ENCODE measurements around the gene SEMA6C. TPM values are rescaled to one million over a fixed set of nuclear protein-coding genes. Genes with fewer than 3 reads are reported as not detected.

SEMA6C gene
- total and polyA plus RNA-seq, 7 experiments from 2014 or later: 0.56 to 12.4 (median 3.6) TPM

- ATAC-seq (no peak), DNase-seq (no peak)
- intact Hi-C loops (cut with micrococcal nuclease): no loop called here
- Histone ChIP-seq H3K36me3 (ENCODE audit: control insufficient read depth in 2 of 3, insufficient read depth in 3 of 3, low read length in 3 of 3) (peaks cover 0 to 9% (median 0%) of the 10 kb centered on the region in 3 experiments), H3K4me3 (ENCODE audit: low read length) (no peak overlapping the region), H3K27ac (ENCODE audit: low read depth, low read length) (no peak overlapping the region), H3K4me1 (ENCODE audit: control insufficient read depth in 2 of 2, insufficient read depth in 2 of 2, low read length in 2 of 2) (no peaks in the 10 kb centered on the region), H3K27me3 (ENCODE audit: control insufficient read depth in 2 of 2, insufficient read depth in 2 of 2, low read length in 2 of 2) (no peaks in the 10 kb centered on the region), H3K9me3 (ENCODE audit: control insufficient read depth in 2 of 3, low read length in 3 of 3) (no peaks in the 10 kb centered on the region)
- Mint-ChIP-seq H3K4me3 (no peak overlapping the region), H3K4me1 (peaks cover 0 to 2% (median 0%) of the 10 kb centered on the region in 7 donors), H3K27me3 (no peaks in the 10 kb centered on the region), H3K9me3 (no peaks in the 10 kb centered on the region), H3K27ac (no peak overlapping the region), H3K36me3 (peaks cover 0 to 12% (median 3%) of the 10 kb centered on the region in 5 donors)
- ChIA-PET POLR2A (interaction anchor here (0.7 to 1.4 kb wide), 3 partner anchors 10 to 73 kb away, joined by 3 to 11 read pairs (median 5); partner anchors contain the start of gene GABPB2), CTCF (interaction anchor here (0.6 kb wide), 2 partner anchors 9 to 42 kb away, joined by 3 read pairs; no protein-coding TSS in a partner anchor)
These were observed 60.4 kb downstream of the SEMA6C start for GRCh38 chr1:151085953-151086559.

Other genes with a start within 250 kb of the SEMA6C start
- 10 to 100 TPM; 57.3 to 94.9 (median 61.7) TPM for gene SETDB1, start 220.3 kb downstream of the SEMA6C start, total RNA-seq
- gene SETDB1, start 220.3 kb downstream of the SEMA6C start, polyA plus RNA-seq: 10 to 100 TPM; 13.4 to 16.7 TPM
- 100 to 1,000 TPM; 101 to 169 (median 136) TPM for gene CERS2, start 171.8 kb downstream of the SEMA6C start, total RNA-seq
- gene CERS2, start 171.8 kb downstream of the SEMA6C start, polyA plus RNA-seq: 100 to 1,000 TPM; 109 to 179 TPM
- not detected for gene ANXA9, start 164.3 kb downstream of the SEMA6C start, total RNA-seq
- gene ANXA9, start 164.3 kb downstream of the SEMA6C start, polyA plus RNA-seq: under 1 TPM; 0.17 to 0.38 TPM
- gene MINDY1, start 139.7 kb downstream of the SEMA6C start, total RNA-seq: 10 to 100 TPM; 24.6 to 53.4 (median 29.9) TPM
- 10 to 100 TPM; 12.8 to 33.1 TPM for gene MINDY1, start 139.7 kb downstream of the SEMA6C start, polyA plus RNA-seq
- gene PRUNE1, start 138.2 kb downstream of the SEMA6C start, total RNA-seq: 10 to 100 TPM; 13.3 to 41.8 (median 17.2) TPM
- 10 to 100 TPM; 54.6 to 68.8 TPM for gene PRUNE1, start 138.2 kb downstream of the SEMA6C start, polyA plus RNA-seq
- 1 to 10 TPM in 4 of 5 experiments, under 1 TPM in 1; 0.37 to 9.4 (median 1.9) TPM for gene BNIPL, start 110.0 kb downstream of the SEMA6C start, total RNA-seq
- under 1 TPM; 0.08 to 0.17 TPM for gene BNIPL, start 110.0 kb downstream of the SEMA6C start, polyA plus RNA-seq
- 1 to 10 TPM in 2 of 5 experiments, under 1 TPM in 3; 0.64 to 3.2 (median 0.82) TPM for gene C1orf56, start 98.9 kb downstream of the SEMA6C start, total RNA-seq
- 1 to 10 TPM; 3.5 to 4.3 TPM for gene C1orf56, start 98.9 kb downstream of the SEMA6C start, polyA plus RNA-seq
- 100 to 1,000 TPM; 362 to 516 (median 425) TPM for gene CDC42SE1, start 87.0 kb downstream of the SEMA6C start, total RNA-seq
- 100 to 1,000 TPM in 1 of 2 donors, 10 to 100 TPM in 1; 85.6 to 111 TPM for gene CDC42SE1, start 87.0 kb downstream of the SEMA6C start, polyA plus RNA-seq
- 1 to 10 TPM; 3.3 to 6.0 (median 4.6) TPM for gene MLLT11, start 86.2 kb downstream of the SEMA6C start, total RNA-seq
- 1 to 10 TPM; 3.7 to 4.8 TPM for gene MLLT11, start 86.2 kb downstream of the SEMA6C start, polyA plus RNA-seq
- gene GABPB2, start 75.9 kb downstream of the SEMA6C start, total RNA-seq: 10 to 100 TPM; 13.7 to 42.2 (median 32.2) TPM
- gene GABPB2, start 75.9 kb downstream of the SEMA6C start, polyA plus RNA-seq: 10 to 100 TPM in 1 of 2 donors, 1 to 10 TPM in 1; 9.6 to 17.8 TPM
- gene TNFAIP8L2, start 10.0 kb upstream of the SEMA6C start, total RNA-seq: 10 to 100 TPM in 4 of 5 experiments, 1 to 10 TPM in 1; 3.1 to 59.4 (median 37.6) TPM
- gene TNFAIP8L2, start 10.0 kb upstream of the SEMA6C start, polyA plus RNA-seq: 10 to 100 TPM; 17.1 to 77.3 TPM
- 1 to 10 TPM; 1.4 to 3.3 (median 2.3) TPM for gene LYSMD1, start 19.3 kb upstream of the SEMA6C start, total RNA-seq
- gene LYSMD1, start 19.3 kb upstream of the SEMA6C start, polyA plus RNA-seq: under 1 TPM; 0.35 to 0.48 TPM
- gene SCNM1, start 19.5 kb upstream of the SEMA6C start, total RNA-seq: 10 to 100 TPM; 37.1 to 73.1 (median 57.1) TPM
- gene SCNM1, start 19.5 kb upstream of the SEMA6C start, polyA plus RNA-seq: 10 to 100 TPM; 68.1 to 72.3 TPM
- 1 to 10 TPM; 2.5 to 5.4 (median 4.4) TPM for gene TMOD4, start 29.4 kb upstream of the SEMA6C start, total RNA-seq
- gene TMOD4, start 29.4 kb upstream of the SEMA6C start, polyA plus RNA-seq: under 1 TPM in 1 of 2 donors, not detected in 1; 0.73 TPM
- gene VPS72, start 43.6 kb upstream of the SEMA6C start, total RNA-seq: 10 to 100 TPM; 35.1 to 82.0 (median 63.9) TPM
- 10 to 100 TPM; 63.4 to 85.3 TPM for gene VPS72, start 43.6 kb upstream of the SEMA6C start, polyA plus RNA-seq
- 10 to 100 TPM; 56.9 to 76.5 (median 59.5) TPM for gene PIP5K1A, start 51.9 kb upstream of the SEMA6C start, total RNA-seq
- gene PIP5K1A, start 51.9 kb upstream of the SEMA6C start, polyA plus RNA-seq: 10 to 100 TPM; 11.7 to 23.1 TPM
- gene PSMD4, start 108.1 kb upstream of the SEMA6C start, total RNA-seq: 100 to 1,000 TPM in 3 of 5 experiments, 10 to 100 TPM in 2; 72.0 to 193 (median 126) TPM
- 100 to 1,000 TPM; 239 to 258 TPM for gene PSMD4, start 108.1 kb upstream of the SEMA6C start, polyA plus RNA-seq
- 10 to 100 TPM; 30.4 to 38.1 (median 32.3) TPM for gene ZNF687, start 135.7 kb upstream of the SEMA6C start, total RNA-seq
- gene ZNF687, start 135.7 kb upstream of the SEMA6C start, polyA plus RNA-seq: 1 to 10 TPM; 1.1 to 1.5 TPM
- 10 to 100 TPM; 64.0 to 91.9 (median 76.3) TPM for gene PI4KB, start 180.8 kb upstream of the SEMA6C start, total RNA-seq
- gene PI4KB, start 180.8 kb upstream of the SEMA6C start, polyA plus RNA-seq: 10 to 100 TPM; 48.5 to 76.7 TPM
- 10 to 100 TPM; 62.6 to 89.3 (median 82.2) TPM for gene RFX5, start 200.6 kb upstream of the SEMA6C start, total RNA-seq
- gene RFX5, start 200.6 kb upstream of the SEMA6C start, polyA plus RNA-seq: 10 to 100 TPM; 26.6 to 29.6 TPM
- not detected for gene SELENBP1, start 226.1 kb upstream of the SEMA6C start, total RNA-seq
- not detected for gene SELENBP1, start 226.1 kb upstream of the SEMA6C start, polyA plus RNA-seq

All from naive thymus-derived CD4-positive, alpha-beta T cell (primary cell).